HCT116 (cell line): ENCODE results near the gene DHRSX. TPM values are rescaled to one million over a fixed set of nuclear protein-coding genes. Genes with fewer than 3 reads are reported as not detected.

ENCODE experiments used
- ATAC-seq: fragments of 200-7000 bp; cut with Tn5 transposase; 2 replicates; pipeline ENCODE4 v1.9.1; 2020; ENCODE audit warnings: mild to moderate bottlenecking, moderate library complexity
- BruUV-seq: library from RNA; stranded (reverse); fragments of 400-500 nt; replicated peaks from 2 replicates; lab custom pipeline; 2021; lab: Mats Ljungman, UMichigan
- CTCF ChIA-PET: fragments of 300-600 bp; sonication (Branson Sonifier 250); formaldehyde crosslinking; loops from one replicate; lab custom pipeline; 2021; ENCODE audit warnings: antibody characterized with exemption; lab: Charles Lee
- POLR2A ChIA-PET: fragments of 300-600, 350-600 bp; sonication (Branson Sonifier 250); formaldehyde crosslinking; loops from one replicate; lab custom pipeline; 2021; ENCODE audit warnings: antibody characterized with exemption; lab: Charles Lee
- RAD21 ChIA-PET, 2 experiments: fragments of 300-600 bp; sonication (Branson Sonifier 250); formaldehyde crosslinking; loops; one replicate each; lab custom pipeline; 2023; ENCODE audit warnings: low total read pairs in 2 of 2; ENCODE audit not compliant: uncharacterized antibody in 2 of 2, unreplicated experiment in 2 of 2, low non-redundant PET in 1 of 2; lab: Charles Lee
- DNase-seq: peaks from one replicate; pipeline ENCODE4 v3.0.0-alpha.2; 2010; ENCODE audit warnings: low read depth, low spot score
- H2AFZ ChIP-seq: fragments of 200-600 bp; shearing (Covaris generic), sonication (generic); 2 replicates; pipeline ENCODE4 v1.6.1; 2017; ENCODE audit warnings: low read depth, mixed run types, mixed read lengths, antibody characterized with exemption, low read length; ENCODE audit not compliant: poor library complexity, severe bottlenecking
- H3K27ac ChIP-seq: 2 replicates; pipeline ENCODE4 v1.5.1; 2012; ENCODE audit warnings: low read depth, low read length
- H3K27me3 ChIP-seq: fragments of 200-600 bp; sonication (generic); 2 replicates; pipeline ENCODE4 v1.6.1; 2016; ENCODE audit warnings: mixed run types, low read length, mixed read lengths; ENCODE audit not compliant: insufficient read depth
- H3K36me3 ChIP-seq, 2 experiments: fragments of 200-500 bp in 1 of 2; fragments of 200-600 bp in 1 of 2; sonication (Bioruptor generic) in 1 of 2; sonication (generic) in 1 of 2; 2 replicates each; pipeline versions ENCODE4 v1.5.1 to v1.6.1; 2014 to 2016; ENCODE audit warnings: low read length in 2 of 2, inconsistent platforms in 1 of 2, mixed read lengths in 1 of 2, mixed run types in 1 of 2; ENCODE audit not compliant: insufficient read depth in 2 of 2, control insufficient read depth in 1 of 2
- H3K4me1 ChIP-seq, 2 experiments: fragments of 200-600 bp in 1 of 2; sonication (generic) in 1 of 2; 2 replicates each; pipeline versions ENCODE4 v1.5.1 to v1.6.1; 2012 to 2017; ENCODE audit warnings: low read length in 2 of 2, inconsistent platforms in 1 of 2, mild to moderate bottlenecking in 1 of 2, mixed read lengths in 1 of 2, mixed run types in 1 of 2, moderate library complexity in 1 of 2; ENCODE audit not compliant: insufficient read depth in 2 of 2, control insufficient read depth in 1 of 2
- H3K4me2 ChIP-seq: fragments of 200-600 bp; sonication (generic); 2 replicates; pipeline ENCODE4 v1.6.1; 2017; ENCODE audit warnings: mixed run types, low read length, mixed read lengths
- H3K4me3 ChIP-seq, 2 experiments: fragments of 200-600 bp in 1 of 2; sonication (generic) in 1 of 2; replicated peaks in 1 of 2; 2 replicates each; pipeline ENCODE4 v1.5.1; 2011 to 2016; ENCODE audit warnings: low read length in 2 of 2, control low read depth in 1 of 2, low read depth in 1 of 2, mild to moderate bottlenecking in 1 of 2, mixed read lengths in 1 of 2, mixed run types in 1 of 2
- H3K79me2 ChIP-seq: fragments of 200-600 bp; sonication (generic); 2 replicates; pipeline ENCODE4 v1.6.1; 2017; ENCODE audit warnings: mild to moderate bottlenecking, mixed run types, low read length, moderate library complexity, mixed read lengths; ENCODE audit not compliant: insufficient read depth
- H3K9ac ChIP-seq: fragments of 200-600 bp; sonication (generic); 2 replicates; pipeline ENCODE4 v1.6.1; 2016; ENCODE audit warnings: low read length, mixed read lengths
- H3K9me2 ChIP-seq: fragments of 200-600 bp; sonication (generic), shearing (Covaris generic); 2 replicates; pipeline ENCODE4 v1.6.1; 2017; ENCODE audit warnings: mixed run types, mild to moderate bottlenecking, moderate library complexity; ENCODE audit not compliant: insufficient read depth
- H3K9me3 ChIP-seq, 2 experiments: fragments of 200-500 bp in 1 of 2; fragments of 200-600 bp in 1 of 2; sonication (Bioruptor generic) in 1 of 2; sonication (generic) in 1 of 2; 2 replicates each; pipeline ENCODE4 v1.6.1; 2014 to 2017; ENCODE audit warnings: low read length in 2 of 2, mixed read lengths in 2 of 2, inconsistent platforms in 1 of 2, low read depth in 1 of 2, mild to moderate bottlenecking in 1 of 2, mixed run types in 1 of 2, moderate library complexity in 1 of 2; ENCODE audit not compliant: control insufficient read depth in 1 of 2, insufficient read depth in 1 of 2
- H4K20me1 ChIP-seq: fragments of 200-600 bp; sonication (generic), shearing (Covaris generic); 2 replicates; pipeline ENCODE4 v1.6.1; 2017; ENCODE audit warnings: mixed run types, mild to moderate bottlenecking, moderate library complexity; ENCODE audit not compliant: insufficient read depth
- CBX3 ChIP-seq: IDR thresholded peaks from 2 replicates; pipeline ENCODE4 v1.6.1; 2012; ENCODE audit warnings: low read depth
- EGR1 ChIP-seq: IDR thresholded peaks from 2 replicates; pipeline ENCODE4 v1.6.1; 2012; ENCODE audit warnings: low read depth
- ELF1 ChIP-seq: IDR thresholded peaks from 2 replicates; pipeline ENCODE4 v1.6.1; 2012; ENCODE audit warnings: low read depth, borderline replicate concordance
- EZH2 ChIP-seq: fragments of 200-600 bp; sonication (generic); IDR thresholded peaks from 2 replicates; pipeline ENCODE4 v1.6.1; 2017; ENCODE audit warnings: antibody characterized with exemption, mixed run types
- JUND ChIP-seq: IDR thresholded peaks from 2 replicates; pipeline ENCODE4 v1.6.1; 2012
- POLR2A ChIP-seq: IDR thresholded peaks from 2 replicates; pipeline ENCODE4 v1.7.0; 2011; ENCODE audit warnings: borderline replicate concordance; ENCODE audit not compliant: insufficient read depth, insufficient read length; ENCODE audit errors: extremely low read depth
- POLR2AphosphoS5 ChIP-seq: IDR thresholded peaks from 2 replicates; pipeline ENCODE4 v1.6.1; 2011; ENCODE audit warnings: mild to moderate bottlenecking, low read depth, low read length, moderate library complexity
- RAD21 ChIP-seq: IDR thresholded peaks from 2 replicates; pipeline ENCODE4 v1.6.1; 2012; ENCODE audit warnings: low read depth, mild to moderate bottlenecking
- SIN3A ChIP-seq: IDR thresholded peaks from 2 replicates; pipeline ENCODE4 v1.6.1; 2012; ENCODE audit warnings: low read depth
- SP1 ChIP-seq: IDR thresholded peaks from 2 replicates; pipeline ENCODE4 v1.6.1; 2012; ENCODE audit warnings: low read depth
- YY1 ChIP-seq: IDR thresholded peaks from 2 replicates; pipeline ENCODE4 v1.6.1; 2011; ENCODE audit warnings: low read length, low read depth, moderate library complexity, mild to moderate bottlenecking; ENCODE audit not compliant: insufficient replicate concordance; ENCODE audit errors: extremely low read depth
- intact Hi-C: fragments of 100-400 bp; cut with micrococcal nuclease; formaldehyde crosslinking; loops from 2 replicates; pipeline ENCODE4 v1.10.0; 2022
- total RNA-seq: library from RNA; stranded (reverse); gene quantifications from one replicate; pipeline ENCODE4 v1.2.1, GENCODE V29; 2021; ENCODE audit not compliant: unreplicated experiment
- TF ChIP-seq, protein P1 (sequence below): IDR thresholded peaks from 2 replicates; pipeline ENCODE4 v1.6.1; 2011; ENCODE audit warnings: mild to moderate bottlenecking, low read length, moderate library complexity; ENCODE audit not compliant: insufficient replicate concordance; ENCODE audit errors: extremely low read depth
- TF ChIP-seq, protein P2 (sequence below): IDR thresholded peaks from 2 replicates; pipeline ENCODE4 v1.6.1; 2012
- TF ChIP-seq, protein P3 (sequence below): IDR thresholded peaks from 2 replicates; pipeline ENCODE4 v1.6.1; 2012
- TF ChIP-seq, protein P4 (sequence below), 3 experiments: fragments of 200-600 bp in 1 of 3; sonication (generic) in 1 of 3; IDR thresholded peaks in 2 of 3; conservative IDR thresholded peaks in 1 of 3; 2 replicates each; pipeline ENCODE4 v1.5.1; 2012 to 2017; ENCODE audit warnings: low read depth in 2 of 3, low read length in 2 of 3, antibody characterized with exemption in 1 of 3, borderline replicate concordance in 1 of 3, control low read depth in 1 of 3, mild to moderate bottlenecking in 1 of 3, mixed read lengths in 1 of 3, mixed run types in 1 of 3, moderate library complexity in 1 of 3; ENCODE audit not compliant: insufficient read depth in 1 of 3

The DHRSX gene
- total RNA-seq, 1 experiment from 2014 or later: 11.9 TPM

DNA sequence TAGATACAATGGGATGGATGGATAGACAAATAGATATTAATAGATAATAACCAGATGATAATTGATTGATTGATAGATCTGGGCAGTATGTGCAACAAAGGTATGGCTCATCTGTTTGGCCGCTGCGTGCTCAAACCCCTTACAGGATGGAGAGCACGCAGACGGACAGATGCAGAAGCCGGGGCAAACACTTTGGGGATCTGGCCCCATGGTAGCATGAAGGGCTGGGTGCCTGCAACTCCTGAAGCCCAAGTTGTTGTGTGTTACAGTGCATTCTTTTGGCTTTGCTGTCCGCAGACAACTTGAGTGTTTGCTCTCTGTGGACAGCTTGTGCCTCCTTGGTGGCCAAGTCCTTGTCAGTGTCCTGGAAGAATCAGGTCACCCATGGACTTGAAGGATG, 10.6 kb upstream of the DHRSX start:
- ChIA-PET POLR2A (no interaction called here), RAD21 (no interaction called here), CTCF (no interaction called here)
- no peak overlapping the region for H3K4me2 ChIP-seq
- H3K36me3 ChIP-seq: no peaks in the 10 kb centered on the region
- no peaks in the 10 kb centered on the region for H3K79me2 ChIP-seq
- no peaks in the 10 kb centered on the region for H4K20me1 ChIP-seq
- H3K9me3 ChIP-seq: no peaks in the 10 kb centered on the region
- TF ChIP-seq POLR2AphosphoS5 (no peak), SIN3A (no peak)
- no peak overlapping the region for H3K9ac ChIP-seq
- H3K4me1 ChIP-seq: no peaks in the 10 kb centered on the region
- no TSS peak for BruUV-seq
- no peaks in the 10 kb centered on the region for H3K27me3 ChIP-seq
- ATAC-seq (no peak), DNase-seq (no peak)
- H3K9me2 ChIP-seq: no peaks in the 10 kb centered on the region
- H3K4me3 ChIP-seq: no peak overlapping the region
- H3K27ac ChIP-seq: no peak overlapping the region
- H2AFZ ChIP-seq: no peak overlapping the region
- intact Hi-C loops: no loop called here

DNA sequence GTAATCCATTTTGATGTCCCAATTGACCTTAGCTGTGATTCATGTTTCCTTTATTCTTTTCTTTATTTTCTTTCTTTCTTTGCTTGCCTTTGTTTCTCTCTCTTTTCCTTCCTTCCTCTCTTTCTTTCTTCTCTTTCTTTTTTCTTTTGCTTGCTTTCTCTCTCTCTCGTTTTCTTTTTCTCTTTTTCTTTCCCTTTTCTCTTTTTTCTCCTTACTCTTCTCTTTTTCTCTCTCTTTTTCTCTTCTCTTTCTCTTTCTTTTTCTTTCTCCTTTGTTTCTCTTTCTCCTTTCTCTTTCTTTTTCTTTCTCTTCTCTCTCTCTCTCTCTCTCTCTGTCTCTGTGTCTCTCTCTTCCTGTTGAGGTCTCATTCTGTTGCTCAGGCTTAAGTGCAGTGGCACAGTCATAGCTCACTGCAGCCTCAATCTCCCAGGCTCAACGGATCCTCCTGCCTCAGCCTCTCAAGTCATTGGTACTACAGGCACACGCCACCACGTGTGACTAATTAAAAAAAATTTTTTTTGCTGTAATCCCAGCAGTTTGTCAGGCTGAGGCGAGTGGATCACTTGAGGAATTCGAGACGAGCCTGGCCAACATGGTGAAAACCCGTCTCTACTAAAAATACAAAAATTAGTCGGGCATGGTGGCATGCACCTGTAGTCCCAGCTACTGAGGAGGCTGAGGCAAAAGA, 8.0 kb upstream of the DHRSX start:
- intact Hi-C loops: no loop called here
- ChIA-PET CTCF (no interaction called here), POLR2A (no interaction called here), RAD21 (no interaction called here)
- no peak overlapping the region for H2AFZ ChIP-seq
- no TSS peak for BruUV-seq
- H4K20me1 ChIP-seq: no peaks in the 10 kb centered on the region
- H3K4me2 ChIP-seq: no peak overlapping the region
- H3K9me2 ChIP-seq: no peaks in the 10 kb centered on the region
- no peak overlapping the region for H3K9ac ChIP-seq
- H3K27me3 ChIP-seq: no peaks in the 10 kb centered on the region
- no peak for ATAC-seq
- no peak for DNase-seq
- H3K79me2 ChIP-seq: no peaks in the 10 kb centered on the region
- H3K4me3 ChIP-seq: no peak overlapping the region
- no peaks in the 10 kb centered on the region for H3K36me3 ChIP-seq
- H3K9me3 ChIP-seq: no peaks in the 10 kb centered on the region
- H3K27ac ChIP-seq: no peak overlapping the region
- no peaks in the 10 kb centered on the region for H3K4me1 ChIP-seq
- TF ChIP-seq, protein P1, sequence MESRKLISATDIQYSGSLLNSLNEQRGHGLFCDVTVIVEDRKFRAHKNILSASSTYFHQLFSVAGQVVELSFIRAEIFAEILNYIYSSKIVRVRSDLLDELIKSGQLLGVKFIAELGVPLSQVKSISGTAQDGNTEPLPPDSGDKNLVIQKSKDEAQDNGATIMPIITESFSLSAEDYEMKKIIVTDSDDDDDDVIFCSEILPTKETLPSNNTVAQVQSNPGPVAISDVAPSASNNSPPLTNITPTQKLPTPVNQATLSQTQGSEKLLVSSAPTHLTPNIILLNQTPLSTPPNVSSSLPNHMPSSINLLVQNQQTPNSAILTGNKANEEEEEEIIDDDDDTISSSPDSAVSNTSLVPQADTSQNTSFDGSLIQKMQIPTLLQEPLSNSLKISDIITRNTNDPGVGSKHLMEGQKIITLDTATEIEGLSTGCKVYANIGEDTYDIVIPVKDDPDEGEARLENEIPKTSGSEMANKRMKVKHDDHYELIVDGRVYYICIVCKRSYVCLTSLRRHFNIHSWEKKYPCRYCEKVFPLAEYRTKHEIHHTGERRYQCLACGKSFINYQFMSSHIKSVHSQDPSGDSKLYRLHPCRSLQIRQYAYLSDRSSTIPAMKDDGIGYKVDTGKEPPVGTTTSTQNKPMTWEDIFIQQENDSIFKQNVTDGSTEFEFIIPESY: no peak
- TF ChIP-seq EGR1 (no peak), ELF1 (no peak), EZH2 (no peak), RAD21 (no peak), SP1 (no peak), CBX3 (no peak), POLR2AphosphoS5 (no peak), JUND (no peak), POLR2A (no peak), YY1 (no peak), SIN3A (no peak)
- TF ChIP-seq, protein P2, sequence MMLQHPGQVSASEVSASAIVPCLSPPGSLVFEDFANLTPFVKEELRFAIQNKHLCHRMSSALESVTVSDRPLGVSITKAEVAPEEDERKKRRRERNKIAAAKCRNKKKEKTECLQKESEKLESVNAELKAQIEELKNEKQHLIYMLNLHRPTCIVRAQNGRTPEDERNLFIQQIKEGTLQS: no peak
- TF ChIP-seq, protein P3, sequence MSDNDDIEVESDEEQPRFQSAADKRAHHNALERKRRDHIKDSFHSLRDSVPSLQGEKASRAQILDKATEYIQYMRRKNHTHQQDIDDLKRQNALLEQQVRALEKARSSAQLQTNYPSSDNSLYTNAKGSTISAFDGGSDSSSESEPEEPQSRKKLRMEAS: no peak
- TF ChIP-seq, protein P4, sequence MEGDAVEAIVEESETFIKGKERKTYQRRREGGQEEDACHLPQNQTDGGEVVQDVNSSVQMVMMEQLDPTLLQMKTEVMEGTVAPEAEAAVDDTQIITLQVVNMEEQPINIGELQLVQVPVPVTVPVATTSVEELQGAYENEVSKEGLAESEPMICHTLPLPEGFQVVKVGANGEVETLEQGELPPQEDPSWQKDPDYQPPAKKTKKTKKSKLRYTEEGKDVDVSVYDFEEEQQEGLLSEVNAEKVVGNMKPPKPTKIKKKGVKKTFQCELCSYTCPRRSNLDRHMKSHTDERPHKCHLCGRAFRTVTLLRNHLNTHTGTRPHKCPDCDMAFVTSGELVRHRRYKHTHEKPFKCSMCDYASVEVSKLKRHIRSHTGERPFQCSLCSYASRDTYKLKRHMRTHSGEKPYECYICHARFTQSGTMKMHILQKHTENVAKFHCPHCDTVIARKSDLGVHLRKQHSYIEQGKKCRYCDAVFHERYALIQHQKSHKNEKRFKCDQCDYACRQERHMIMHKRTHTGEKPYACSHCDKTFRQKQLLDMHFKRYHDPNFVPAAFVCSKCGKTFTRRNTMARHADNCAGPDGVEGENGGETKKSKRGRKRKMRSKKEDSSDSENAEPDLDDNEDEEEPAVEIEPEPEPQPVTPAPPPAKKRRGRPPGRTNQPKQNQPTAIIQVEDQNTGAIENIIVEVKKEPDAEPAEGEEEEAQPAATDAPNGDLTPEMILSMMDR (IDR thresholded peaks at IDR 0.05 in 2 of 3, conservative IDR thresholded peaks at IDR 0.05 in 1 of 3; ENCODE audit: borderline replicate concordance in 1 of 3, insufficient read depth in 1 of 3, low read depth in 2 of 3, low read length in 2 of 3): no peak
